ENCODE measurements around the gene AARS2. TPM values are rescaled to one million over a fixed set of nuclear protein-coding genes. Genes with fewer than 3 reads are reported as not detected.
"Not testable (repeated sequence)": the region's sequence is repeated elsewhere in the genome, so short reads cannot be mapped to it uniquely, and the experiment has no call there.

AARS2 gene
- total RNA-seq, 1 experiment from 2014 or later, result 21.7 TPM

- TF ChIP-seq, protein P1, sequence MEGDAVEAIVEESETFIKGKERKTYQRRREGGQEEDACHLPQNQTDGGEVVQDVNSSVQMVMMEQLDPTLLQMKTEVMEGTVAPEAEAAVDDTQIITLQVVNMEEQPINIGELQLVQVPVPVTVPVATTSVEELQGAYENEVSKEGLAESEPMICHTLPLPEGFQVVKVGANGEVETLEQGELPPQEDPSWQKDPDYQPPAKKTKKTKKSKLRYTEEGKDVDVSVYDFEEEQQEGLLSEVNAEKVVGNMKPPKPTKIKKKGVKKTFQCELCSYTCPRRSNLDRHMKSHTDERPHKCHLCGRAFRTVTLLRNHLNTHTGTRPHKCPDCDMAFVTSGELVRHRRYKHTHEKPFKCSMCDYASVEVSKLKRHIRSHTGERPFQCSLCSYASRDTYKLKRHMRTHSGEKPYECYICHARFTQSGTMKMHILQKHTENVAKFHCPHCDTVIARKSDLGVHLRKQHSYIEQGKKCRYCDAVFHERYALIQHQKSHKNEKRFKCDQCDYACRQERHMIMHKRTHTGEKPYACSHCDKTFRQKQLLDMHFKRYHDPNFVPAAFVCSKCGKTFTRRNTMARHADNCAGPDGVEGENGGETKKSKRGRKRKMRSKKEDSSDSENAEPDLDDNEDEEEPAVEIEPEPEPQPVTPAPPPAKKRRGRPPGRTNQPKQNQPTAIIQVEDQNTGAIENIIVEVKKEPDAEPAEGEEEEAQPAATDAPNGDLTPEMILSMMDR (conservative IDR thresholded peaks at IDR 0.05), result no peak
- Mint-ChIP-seq H3K9me3 (no peaks in the 10 kb centered on the region), H3K27me3 (ENCODE audit: low read depth) (peaks cover 10% of the 10 kb centered on the region), H3K27ac (no peak overlapping the region), H3K4me3 (no peak overlapping the region), H3K36me3 (ENCODE audit: insufficient read depth in 1 of 3, low read depth in 3 of 3) (peaks cover 12 to 17% (median 17%) of the 10 kb centered on the region in 3 experiments; a peak in 6 of 7 replicates), H3K4me1 (peaks cover 17 to 25% of the 10 kb centered on the region in 2 experiments)
- no peak overlapping the region for H3K23ac ChIP-seq (ENCODE audit: insufficient read length, low read depth, low read length)
- H4K8ac ChIP-seq (replicated peaks; ENCODE audit: insufficient read length, low read depth, low read length), result no peak overlapping the region
- H3K23me2 ChIP-seq (ENCODE audit: insufficient read length, low read depth, low read length, poor library complexity, severe bottlenecking), result peaks cover 4% of the 10 kb centered on the region
- no peaks in the 10 kb centered on the region for H3K27me3 ChIP-seq (ENCODE audit: insufficient read depth, low read length)
- no peak overlapping the region for H2BK5ac ChIP-seq (ENCODE audit: insufficient read length, low read length)
- H3K4me2 ChIP-seq (ENCODE audit: insufficient read depth, insufficient read length, low read length), result no peak overlapping the region
- no peak overlapping the region for H3K27ac ChIP-seq (ENCODE audit: insufficient read length, low read depth, low read length)
- no peaks in the 10 kb centered on the region for H4K20me1 ChIP-seq (ENCODE audit: control insufficient read depth, insufficient read depth, insufficient read length)
- H4K5ac ChIP-seq (ENCODE audit: insufficient read length, low read depth, low read length), result no peak overlapping the region
- H3K79me2 ChIP-seq (ENCODE audit: insufficient read depth, low read length), result peaks cover 6% of the 10 kb centered on the region; the same call in 1 of the 2 replicates
- no peak overlapping the region for H4K91ac ChIP-seq (ENCODE audit: insufficient read length, low read depth, low read length)
- H2AFZ ChIP-seq (ENCODE audit: low read length), result no peak overlapping the region
- no peaks in the 10 kb centered on the region for H3K4me1 ChIP-seq (ENCODE audit: insufficient read depth, low read length)
- no peak overlapping the region for H3K4ac ChIP-seq (ENCODE audit: low read depth, low read length)
- peaks cover 5% of the 10 kb centered on the region for H3K79me1 ChIP-seq (ENCODE audit: insufficient read depth, low read depth, low read length, poor library complexity, severe bottlenecking)
- H3K18ac ChIP-seq (ENCODE audit: insufficient read length, low read depth, low read length), result no peak overlapping the region
- H3T11ph ChIP-seq (ENCODE audit: low read length), result no peak overlapping the region
- H2BK12ac ChIP-seq (ENCODE audit: insufficient read length, low read depth, low read length), result no peak overlapping the region
- no peak overlapping the region for H2AK5ac ChIP-seq (ENCODE audit: insufficient read length, low read length)
- no peak overlapping the region for H3K56ac ChIP-seq (ENCODE audit: insufficient read length, low read depth, low read length)
- H3K9me3 ChIP-seq (ENCODE audit: control insufficient read depth, low read depth, low read length), result no peaks in the 10 kb centered on the region
- no peak overlapping the region for H3K9ac ChIP-seq (ENCODE audit: extremely low read depth, insufficient read length, low read length)
- H2BK20ac ChIP-seq (ENCODE audit: low read depth, low read length, poor library complexity, severe bottlenecking), result no peak overlapping the region
- H2BK15ac ChIP-seq (ENCODE audit: low read depth, low read length), result no peak overlapping the region
- no peak overlapping the region for H2BK120ac ChIP-seq (ENCODE audit: low read depth, low read length, poor library complexity, severe bottlenecking)
- DNase-seq, result no peak
- no peak overlapping the region for H3K14ac ChIP-seq (ENCODE audit: insufficient read depth, low read length)
- no CpG with 5 or more reads among the region's 3 CpGs for WGBS (ENCODE audit: extremely low coverage, insufficient read length, low lambda C conversion rate)
Measured at GRCh38 chr6:44315516-44315915, 2.4 kb upstream of the AARS2 start.

DNA sequence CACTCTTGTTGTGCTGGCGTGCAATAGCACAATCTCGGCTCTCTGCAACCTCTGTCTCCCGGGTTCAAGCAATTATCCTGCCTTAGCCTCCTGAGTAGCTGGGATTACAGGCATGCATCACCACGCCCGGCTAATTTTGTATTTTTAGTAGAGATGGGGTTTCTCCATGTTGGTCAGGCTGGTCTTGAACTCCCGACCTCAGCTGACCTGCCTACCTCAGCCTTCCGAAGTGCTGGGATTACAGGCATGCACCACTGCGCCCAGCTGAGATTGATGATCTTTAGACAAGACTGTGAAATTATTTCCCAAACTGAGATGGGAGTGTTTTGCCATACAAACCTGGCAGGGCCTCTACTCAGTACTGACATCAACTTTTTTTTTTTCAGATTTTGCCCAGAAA lies 1.5 kb upstream of the AARS2 start:
- not testable (repeated sequence) for H3K79me2 ChIP-seq (ENCODE audit: insufficient read depth, low read length); H3K79me1 ChIP-seq (ENCODE audit: insufficient read depth, low read depth, low read length, poor library complexity, severe bottlenecking); H3T11ph ChIP-seq (ENCODE audit: low read length); H3K23me2 ChIP-seq (ENCODE audit: insufficient read length, low read depth, low read length, poor library complexity, severe bottlenecking); H4K8ac ChIP-seq (replicated peaks; ENCODE audit: insufficient read length, low read depth, low read length); H3K9me3 Mint-ChIP-seq; H2BK120ac ChIP-seq (ENCODE audit: low read depth, low read length, poor library complexity, severe bottlenecking); H3K18ac ChIP-seq (ENCODE audit: insufficient read length, low read depth, low read length); H3K56ac ChIP-seq (ENCODE audit: insufficient read length, low read depth, low read length); H2BK12ac ChIP-seq (ENCODE audit: insufficient read length, low read depth, low read length); H4K91ac ChIP-seq (ENCODE audit: insufficient read length, low read depth, low read length); H3K27ac ChIP-seq (ENCODE audit: insufficient read length, low read depth, low read length); H2BK15ac ChIP-seq (ENCODE audit: low read depth, low read length); H3K27ac Mint-ChIP-seq; H3K9me3 ChIP-seq (ENCODE audit: control insufficient read depth, low read depth, low read length); H3K27me3 ChIP-seq (ENCODE audit: insufficient read depth, low read length); H3K4ac ChIP-seq (ENCODE audit: low read depth, low read length); H4K20me1 ChIP-seq (ENCODE audit: control insufficient read depth, insufficient read depth, insufficient read length); H4K5ac ChIP-seq (ENCODE audit: insufficient read length, low read depth, low read length); H3K4me3 Mint-ChIP-seq; H2BK5ac ChIP-seq (ENCODE audit: insufficient read length, low read length); H3K4me2 ChIP-seq (ENCODE audit: insufficient read depth, insufficient read length, low read length); DNase-seq; H3K14ac ChIP-seq (ENCODE audit: insufficient read depth, low read length); H2AK5ac ChIP-seq (ENCODE audit: insufficient read length, low read length); H3K4me1 ChIP-seq (ENCODE audit: insufficient read depth, low read length); H3K27me3 Mint-ChIP-seq (ENCODE audit: low read depth); H3K9ac ChIP-seq (ENCODE audit: extremely low read depth, insufficient read length, low read length); H3K23ac ChIP-seq (ENCODE audit: insufficient read length, low read depth, low read length); H2BK20ac ChIP-seq (ENCODE audit: low read depth, low read length, poor library complexity, severe bottlenecking); H2AFZ ChIP-seq (ENCODE audit: low read length)
- H3K4me1 Mint-ChIP-seq, result peaks cover 17 to 25% of the 10 kb centered on the region in 2 experiments
- WGBS (ENCODE audit: extremely low coverage, insufficient read length, low lambda C conversion rate), result no CpG with 5 or more reads among the region's 8 CpGs
- peaks cover 18 to 26% (median 26%) of the 10 kb centered on the region in 3 experiments for H3K36me3 Mint-ChIP-seq (ENCODE audit: insufficient read depth in 1 of 3, low read depth in 3 of 3)

All from H9 (cell line).